Bronchial epithelial cell (primary cell): ENCODE measurements around the gene SKA1. TPM values are rescaled to one million over a fixed set of nuclear protein-coding genes. Genes with fewer than 3 reads are reported as not detected.
"Not testable (repeated sequence)": the region's sequence is repeated elsewhere in the genome, so short reads cannot be mapped to it uniquely, and the experiment has no call there.

ENCODE experiments used
- DNase-seq: peaks from one replicate; pipeline ENCODE4 v3.0.0-alpha.2; 2010; ENCODE audit warnings: low read depth
- FAIRE-seq: peaks from 2 replicates; lab custom pipeline; 2011; peaks lifted over from hg19 to GRCh38; lab: Jason Lieb, UNC
- H3K27me3 ChIP-seq: 2 replicates; pipeline ENCODE4 v1.5.1; 2011; ENCODE audit warnings: low read length; ENCODE audit not compliant: control insufficient read depth, insufficient read depth
- H3K36me3 ChIP-seq: 2 replicates; pipeline ENCODE4 v1.5.1; 2011; ENCODE audit warnings: low read length; ENCODE audit not compliant: control insufficient read depth, insufficient read depth
- H3K4me3 ChIP-seq: 2 replicates; pipeline ENCODE4 v1.5.1; 2011; ENCODE audit warnings: mild to moderate bottlenecking, low read depth, low read length, control low read depth
- CTCF ChIP-seq: IDR thresholded peaks from 2 replicates; pipeline ENCODE4 v1.5.1; 2011; ENCODE audit warnings: mild to moderate bottlenecking, moderate library complexity, low read length, control low read depth, inconsistent platforms; ENCODE audit not compliant: insufficient read depth, severe bottlenecking
- total RNA-seq: library from RNA; depleted of rRNA; stranded (reverse); fragments of >200 nt; gene quantifications from 2 replicates; pipeline ENCODE4 v1.2.1, GENCODE V29; 2014

The SKA1 gene
- total RNA-seq, 1 donor from 2014 or later: 0.26 TPM

DNA sequence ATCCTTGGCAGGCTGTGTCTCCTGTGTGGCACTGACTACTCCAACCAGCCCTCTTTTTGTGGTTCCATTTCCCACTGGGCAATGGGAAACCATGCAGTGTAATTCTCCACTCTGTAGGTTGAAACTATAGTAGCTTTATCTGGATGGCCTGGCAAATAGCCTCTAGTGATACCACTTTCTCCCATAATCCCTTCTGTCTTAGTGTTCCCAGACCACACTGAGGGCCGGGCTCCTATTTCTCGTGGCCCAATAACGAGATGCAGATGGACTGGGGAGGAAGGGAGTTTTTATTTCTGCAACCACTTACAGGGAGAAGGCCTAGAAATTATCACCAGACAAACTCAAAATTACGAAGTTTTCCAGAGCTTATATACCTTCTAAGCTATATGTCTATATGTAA is 24.7 kb downstream of the SKA1 start:
- H3K36me3 ChIP-seq: no peaks in the 10 kb centered on the region
- H3K27me3 ChIP-seq: no peaks in the 10 kb centered on the region
- no peak overlapping the region for H3K4me3 ChIP-seq
- no peak for FAIRE-seq
- no peak for DNase-seq
- TF ChIP-seq CTCF: no peak

DNA sequence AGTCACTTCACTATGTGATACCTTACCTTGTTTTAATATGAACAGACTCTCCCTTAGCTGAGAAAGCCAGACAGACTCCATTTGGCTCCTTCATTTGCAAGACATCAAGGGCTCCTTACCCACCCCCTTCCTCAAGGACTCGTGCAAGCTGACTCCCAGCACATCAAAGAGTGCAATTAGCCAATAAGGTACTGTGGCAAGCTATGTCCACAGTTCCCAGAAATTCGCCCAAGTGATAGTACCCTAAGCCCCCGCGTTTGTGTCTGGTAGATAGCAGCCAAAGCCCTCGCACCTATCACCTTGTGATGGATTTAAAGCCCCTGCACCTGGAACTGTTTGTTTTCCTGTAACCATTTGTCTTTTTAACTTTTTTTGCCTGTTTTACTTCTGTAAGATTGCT is 25.6 kb downstream of the SKA1 start:
- not testable (repeated sequence) for H3K4me3 ChIP-seq, FAIRE-seq, H3K36me3 ChIP-seq, H3K27me3 ChIP-seq, DNase-seq

DNA sequence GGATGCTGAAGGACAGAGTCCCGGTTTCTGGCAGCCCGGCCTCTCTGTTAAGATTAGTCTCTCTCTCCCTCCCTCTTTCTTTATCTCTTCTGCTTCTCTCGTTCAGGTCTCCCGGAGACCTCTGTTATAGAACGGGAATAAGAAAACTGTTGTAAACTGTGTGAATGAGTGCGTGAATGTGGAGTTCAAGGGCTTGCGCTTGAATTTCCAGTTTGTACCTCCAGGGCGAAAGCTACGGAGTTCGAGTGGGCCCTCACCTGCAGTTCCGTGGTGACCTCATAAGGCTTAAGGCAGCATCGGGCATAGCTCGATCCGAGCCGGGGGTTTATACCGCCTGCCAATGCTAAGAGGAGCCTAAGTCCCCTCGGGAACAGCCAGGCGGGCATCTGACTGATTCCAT is 26.4 kb downstream of the SKA1 start:
- peak; percentile 32 for FAIRE-seq
- no peak for DNase-seq
- Histone ChIP-seq H3K4me3 (no peak overlapping the region), H3K27me3 (no peaks in the 10 kb centered on the region), H3K36me3 (no peaks in the 10 kb centered on the region)
- TF ChIP-seq CTCF: no peak

DNA sequence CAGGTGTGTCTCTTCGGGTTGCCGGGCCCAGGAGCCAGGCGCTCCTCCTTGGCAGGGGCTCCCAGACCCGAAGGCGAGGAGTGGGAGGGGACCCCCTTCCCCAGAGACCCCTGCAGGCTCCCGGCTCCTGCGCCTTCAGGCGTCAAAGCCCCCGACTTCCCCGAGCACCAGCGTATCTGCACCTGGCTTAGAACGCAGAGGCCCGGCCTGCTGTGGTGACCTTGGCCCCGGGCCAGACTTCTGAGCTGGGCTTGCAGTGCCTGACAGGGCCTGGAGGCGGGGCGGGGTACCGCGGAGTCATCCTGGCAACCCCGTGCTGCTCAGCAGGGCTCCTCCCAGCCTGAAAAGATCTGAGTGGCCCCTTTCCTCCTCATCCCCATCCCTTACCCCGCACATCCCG is 27.0 kb downstream of the SKA1 start:
- TF ChIP-seq CTCF: no peak
- Histone ChIP-seq H3K27me3 (no peaks in the 10 kb centered on the region), H3K4me3 (no peak overlapping the region), H3K36me3 (no peaks in the 10 kb centered on the region)
- no peak for FAIRE-seq
- DNase-seq: peak; percentile 45

DNA sequence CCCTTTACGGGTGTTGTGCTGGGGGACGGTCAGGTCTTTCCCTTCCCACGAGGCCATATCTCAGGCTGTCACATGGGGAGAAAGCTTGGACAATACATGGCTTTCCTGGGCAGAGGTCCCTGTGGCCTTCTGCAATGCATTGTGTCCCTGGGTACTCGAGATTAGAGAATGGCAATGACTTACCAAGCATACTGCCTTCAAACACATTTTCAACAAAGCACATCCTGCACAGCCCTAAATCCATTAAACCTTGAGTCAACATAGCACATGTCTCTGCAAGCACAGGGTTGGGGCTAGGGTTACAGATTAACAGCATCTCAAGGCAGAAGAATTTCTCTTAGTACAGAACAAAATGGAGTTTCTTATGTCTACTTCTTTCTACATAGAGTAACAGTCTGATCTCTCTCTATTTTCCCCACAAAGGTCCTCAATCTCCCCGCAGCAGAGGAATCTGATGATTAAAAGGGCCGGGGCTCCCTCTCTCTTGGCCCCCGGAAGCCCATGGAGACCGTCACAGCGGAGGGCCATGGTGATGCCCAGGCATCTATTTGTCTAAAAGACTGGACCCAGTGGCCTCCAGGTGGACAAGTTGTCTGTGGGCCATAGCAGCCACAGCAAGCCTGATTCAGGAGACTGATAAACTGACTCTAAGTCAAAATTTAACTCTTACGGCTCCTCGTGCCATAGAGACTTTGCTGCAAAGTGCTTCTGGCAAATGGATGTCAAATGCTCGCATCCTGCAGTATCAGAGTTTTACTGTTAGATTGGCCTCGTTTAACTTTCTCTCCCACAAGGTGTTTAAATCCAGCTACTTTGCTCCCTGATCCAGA is 30.1 kb downstream of the SKA1 start:
- not testable (repeated sequence) for H3K27me3 ChIP-seq, FAIRE-seq, H3K36me3 ChIP-seq, H3K4me3 ChIP-seq
- peak; percentile 76 for DNase-seq

GRCh38 chr18:50405582-50406271 is 30.9 kb downstream of the SKA1 start:
- DNase-seq (no peak), FAIRE-seq (peak; percentile 91)
- Histone ChIP-seq H3K27me3 (no peaks in the 10 kb centered on the region), H3K36me3 (no peaks in the 10 kb centered on the region), H3K4me3 (no peak overlapping the region)
- no peak for TF ChIP-seq CTCF
